K562 (cell line): ENCODE data around the gene C1orf94. TPM values are rescaled to one million over a fixed set of nuclear protein-coding genes. Genes with fewer than 3 reads are reported as not detected.

Experiments
- ATAC-seq: fragments of 200-7000 bp; cut with Tn5 transposase; 3 replicates; pipeline ENCODE4 v1.9.1; 2020; ENCODE audit warnings: moderate library complexity
- BruUV-seq: library from RNA; stranded (reverse); fragments of 400-500 nt; replicated peaks from 2 replicates; lab custom pipeline; 2021; lab: Mats Ljungman, UMichigan
- CTCF ChIA-PET: fragments of 300-600 bp; formaldehyde crosslinking; extraction: SDS; loops from one replicate; lab custom pipeline; 2021; ENCODE audit warnings: low intra/inter-chr PET ratio; lab: Yijun Ruan, JAX
- POLR2A ChIA-PET: fragments of 300-600, 350-650 bp; sonication (Branson Sonifier 250); formaldehyde crosslinking; extraction: SDS; loops from one replicate; lab custom pipeline; 2021; ENCODE audit warnings: antibody characterized with exemption, inconsistent platforms; lab: Yijun Ruan, JAX
- DNase-seq, 4 experiments: peaks; one replicate each; pipeline versions ENCODE4 v3.0.0 to v3.0.0-alpha.2; 2011 to 2018; ENCODE audit warnings: low spot score in 3 of 4, mixed read lengths in 3 of 4; ENCODE audit errors: extremely low read depth in 1 of 4
- FAIRE-seq: peaks from 2 replicates; lab custom pipeline; 2011; peaks lifted over from hg19 to GRCh38; lab: Jason Lieb, UNC
- H2AFZ ChIP-seq: 2 replicates; pipeline ENCODE4 v1.6.0; 2011; ENCODE audit warnings: low read depth, low read length, control low read depth, inconsistent platforms
- H3K27ac ChIP-seq: fragments of 200-600 bp; 3 replicates; pipeline ENCODE4 v1.8.0; 2011; ENCODE audit warnings: low read depth, mild to moderate bottlenecking, control low read depth, inconsistent platforms, low read length, moderate library complexity, mixed read lengths; ENCODE audit errors: extremely low read depth
- H3K27me3 ChIP-seq, 2 experiments: fragments of 300-600 bp in 1 of 2; 2 replicates in 1 of 2; 3 replicates in 1 of 2; pipeline versions ENCODE4 v1.6.0 to v1.8.0; 2011; ENCODE audit warnings: inconsistent platforms in 2 of 2, low read length in 2 of 2, mild to moderate bottlenecking in 1 of 2, mixed read lengths in 1 of 2, moderate library complexity in 1 of 2; ENCODE audit not compliant: control insufficient read depth in 2 of 2, insufficient read depth in 2 of 2
- H3K36me3 ChIP-seq: fragments of 300-600 bp; 3 replicates; pipeline ENCODE4 v1.8.0; 2011; ENCODE audit warnings: mild to moderate bottlenecking, low read length, inconsistent platforms; ENCODE audit not compliant: control insufficient read depth, insufficient read depth
- H3K4me1 ChIP-seq, 2 experiments: fragments of 200-600 bp in 1 of 2; replicated peaks in 1 of 2; 2 replicates in 1 of 2; 3 replicates in 1 of 2; pipeline versions ENCODE4 v1.5.1 to v1.8.0; 2011; ENCODE audit warnings: inconsistent platforms in 2 of 2, low read length in 2 of 2, mild to moderate bottlenecking in 1 of 2, mixed read lengths in 1 of 2, moderate library complexity in 1 of 2; ENCODE audit not compliant: control insufficient read depth in 2 of 2, insufficient read depth in 2 of 2
- H3K4me2 ChIP-seq: 2 replicates; pipeline ENCODE4 v1.6.1; 2011; ENCODE audit warnings: low read length, control low read depth, inconsistent platforms, mixed read lengths; ENCODE audit not compliant: insufficient read depth
- H3K4me3 ChIP-seq: fragments of 200-600 bp; sonication (generic), shearing (Covaris generic); 2 replicates; pipeline ENCODE4 v1.5.1; 2016; ENCODE audit warnings: control low read depth, inconsistent platforms
- H3K79me2 ChIP-seq: fragments of 200-600 bp; 3 replicates; pipeline ENCODE4 v1.8.0; 2011; ENCODE audit warnings: low read length, inconsistent platforms; ENCODE audit not compliant: control insufficient read depth, insufficient read depth
- H3K9ac ChIP-seq, 2 experiments: 2 replicates each; pipeline versions ENCODE4 v1.6.0 to v1.6.1; 2011; ENCODE audit warnings: low read depth in 2 of 2, low read length in 2 of 2, control low read depth in 1 of 2, inconsistent platforms in 1 of 2, mild to moderate bottlenecking in 1 of 2, mixed read lengths in 1 of 2; ENCODE audit not compliant: insufficient read depth in 1 of 2
- H3K9me1 ChIP-seq: one replicate; pipeline ENCODE4 v1.6.0; 2011; ENCODE audit warnings: inconsistent platforms, mild to moderate bottlenecking, low read length, moderate library complexity; ENCODE audit not compliant: control insufficient read depth, insufficient read depth
- H3K9me3 ChIP-seq: replicated peaks from 2 replicates; pipeline ENCODE4 v1.5.1; 2011; ENCODE audit warnings: low read depth, low read length, inconsistent platforms; ENCODE audit not compliant: control insufficient read depth, insufficient read depth
- H4K20me1 ChIP-seq: replicated peaks from 2 replicates; pipeline ENCODE4 v1.6.1; 2011; ENCODE audit warnings: low read length, inconsistent platforms, mixed read lengths; ENCODE audit not compliant: control insufficient read depth, insufficient read depth
- ATF3 ChIP-seq, 2 experiments: fragments of 450-650 bp in 1 of 2; sonication (generic) in 1 of 2; formaldehyde crosslinking in 1 of 2; IDR thresholded peaks in 1 of 2; conservative IDR thresholded peaks in 1 of 2; 2 replicates each; pipeline versions ENCODE4 v1.6.1 to v1.8.1; 2016 to 2023; ENCODE audit warnings: mild to moderate bottlenecking in 2 of 2, moderate library complexity in 2 of 2, inconsistent platforms in 1 of 2, missing genetic modification reagents in 1 of 2
- BHLHE40 ChIP-seq: IDR thresholded peaks from 2 replicates; pipeline ENCODE4 v1.6.1; 2011; ENCODE audit warnings: low read length, improper control_type of control experiment
- ELF2 ChIP-seq: fragments of 250-450 bp; sonication (Bioruptor Pico); IDR thresholded peaks from 2 replicates; pipeline ENCODE4 v1.5.0; 2021; ENCODE audit warnings: mild to moderate bottlenecking
- HDAC2 ChIP-seq: fragments of 450-650 bp; IDR thresholded peaks from 2 replicates; pipeline ENCODE4 v1.6.1; 2016; ENCODE audit warnings: mild to moderate bottlenecking
- MBD1 ChIP-seq: fragments of 250-450 bp; sonication (Bioruptor Pico); IDR thresholded peaks from 2 replicates; pipeline ENCODE4 v1.8.0; 2022; ENCODE audit warnings: inconsistent platforms
- PURB ChIP-seq: sonication (generic); formaldehyde crosslinking; IDR thresholded peaks from 2 replicates; pipeline ENCODE4 v1.9.0; 2021; ENCODE audit warnings: low read depth, mild to moderate bottlenecking, missing genetic modification reagents
- SMAD4 ChIP-seq: fragments of 250-450 bp; sonication (Bioruptor Pico); conservative IDR thresholded peaks from 2 replicates; pipeline ENCODE4 v1.8.0; 2021; ENCODE audit warnings: inconsistent platforms, mild to moderate bottlenecking, moderate library complexity
- ZNF253 ChIP-seq: fragments of 250-450 bp; sonication (Bioruptor Pico); conservative IDR thresholded peaks from 2 replicates; pipeline ENCODE4 v1.6.1; 2021; ENCODE audit warnings: mild to moderate bottlenecking
- ZSCAN32 ChIP-seq: fragments of 450-650 bp; formaldehyde crosslinking; IDR thresholded peaks from 2 replicates; pipeline ENCODE4 v1.4.0; 2020; ENCODE audit warnings: mild to moderate bottlenecking, moderate library complexity
- WGBS: fragments of 100-300 bp; shearing (Covaris generic); methylation state at CpG from one replicate; pipeline ENCODE4 v1.1.6; 2016; ENCODE audit warnings: low coverage, mixed read lengths; ENCODE audit not compliant: insufficient coverage; ENCODE audit errors: missing lambda C conversion rate; 5-methylcytosine and 5-hydroxymethylcytosine counted together
- in situ Hi-C: fragments of 300-500 bp; cut with MboI; formaldehyde crosslinking; loops from 4 replicates; pipeline ENCODE4 v1.15.0; 2018; ENCODE audit warnings: inconsistent platforms, mixed read lengths
- intact Hi-C: fragments of 100-400 bp; cut with micrococcal nuclease; formaldehyde crosslinking; loops from 2 replicates; pipeline ENCODE4 v1.14.2; 2022
- polyA plus RNA-seq, 8 experiments: library from polyadenylated mRNA; depleted of rRNA in 4 of 8; stranded (reverse) in 5 of 8; unstranded in 3 of 8; fragments of >200 nt; fragmentation: Nextera tagmentation in 2 of 8; fragmentation: Illumina TruSeq in 1 of 8; extraction: Ambion mirVana in 2 of 8; extraction: Trizol in 1 of 8; gene quantifications; 2 replicates each; pipeline versions ENCODE4 v1.2.1 to v1.2.3, GENCODE V29; 2011 to 2014; ENCODE audit warnings: inconsistent platforms in 1 of 8, missing spikeins in 1 of 8
- total RNA-seq, 7 experiments: library from RNA; depleted of rRNA in 6 of 7; stranded (reverse); fragments of >200 nt in 6 of 7; fragmentation: Illumina TruSeq in 2 of 7; extraction: Trizol in 2 of 7; gene quantifications; 2 replicates each; pipeline versions ENCODE4 v1.2.1 to v1.2.3, GENCODE V29; 2011 to 2021; ENCODE audit warnings: low replicate concordance in 1 of 7
- TF ChIP-seq, protein P1 (sequence below): fragments of 250-450 bp; sonication (Bioruptor Pico); IDR thresholded peaks from 2 replicates; pipeline ENCODE4 v1.5.0; 2020; ENCODE audit warnings: mild to moderate bottlenecking

The C1orf94 gene
- total and polyA plus RNA-seq, 9 of the 15 experiments (the other 6 are each of a cell fraction or from before 2014, with no cell fraction given), result not detected

DNA sequence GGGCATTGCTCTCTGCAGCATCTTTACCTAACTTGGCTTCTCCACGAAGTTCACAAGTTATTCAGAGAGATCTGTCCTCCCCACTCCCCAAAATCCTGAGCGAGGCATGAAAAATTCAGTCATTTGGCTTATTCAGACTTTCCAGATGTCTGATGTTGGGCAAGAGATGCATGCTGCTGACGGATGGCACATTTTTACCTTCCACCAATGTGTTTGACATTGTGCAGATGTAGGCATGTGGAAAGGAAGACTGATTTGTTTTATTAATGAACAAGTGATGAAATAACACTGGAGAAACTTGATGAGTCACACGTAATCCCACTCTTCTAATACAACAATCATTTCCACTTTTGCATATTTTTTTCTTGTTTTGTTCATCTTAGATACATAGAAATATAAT is 86.7 kb downstream of the C1orf94 start:
- in situ Hi-C loops, result no loop called here
- FAIRE-seq, result no peak
- Histone ChIP-seq H3K9me1 (no peaks in the 10 kb centered on the region), H3K4me2 (no peak overlapping the region), H4K20me1 (no peaks in the 10 kb centered on the region), H3K36me3 (no peaks in the 10 kb centered on the region), H3K9me3 (no peaks in the 10 kb centered on the region), H3K9ac (no peak overlapping the region), H3K27ac (no peak overlapping the region), H3K4me3 (no peak overlapping the region), H3K27me3 (peaks cover 0 to 15% of the 10 kb centered on the region in 2 experiments; a peak in 2 of 5 replicates), H2AFZ (no peak overlapping the region), H3K79me2 (no peaks in the 10 kb centered on the region), H3K4me1 (no peaks in the 10 kb centered on the region)
- 0% methylated on average over 4 of the region's 4 CpGs for WGBS
- ChIA-PET CTCF (no interaction called here), POLR2A (no interaction called here)
- no peak for TF ChIP-seq MBD1
- TF ChIP-seq ATF3 (IDR thresholded peaks at IDR 0.05), result no peak
- no peak for TF ChIP-seq ATF3 (CRISPR knock-in tag; conservative IDR thresholded peaks at IDR 0.05)
- no peak for TF ChIP-seq HDAC2
- no peak for TF ChIP-seq ELF2 (CRISPR knock-in tag)
- no peak for TF ChIP-seq SMAD4 (CRISPR knock-in tag)
- no peak for TF ChIP-seq ZNF253
- no peak for TF ChIP-seq BHLHE40
- TF ChIP-seq ZSCAN32 (CRISPR knock-in tag), result no peak
- TF ChIP-seq, protein P1, sequence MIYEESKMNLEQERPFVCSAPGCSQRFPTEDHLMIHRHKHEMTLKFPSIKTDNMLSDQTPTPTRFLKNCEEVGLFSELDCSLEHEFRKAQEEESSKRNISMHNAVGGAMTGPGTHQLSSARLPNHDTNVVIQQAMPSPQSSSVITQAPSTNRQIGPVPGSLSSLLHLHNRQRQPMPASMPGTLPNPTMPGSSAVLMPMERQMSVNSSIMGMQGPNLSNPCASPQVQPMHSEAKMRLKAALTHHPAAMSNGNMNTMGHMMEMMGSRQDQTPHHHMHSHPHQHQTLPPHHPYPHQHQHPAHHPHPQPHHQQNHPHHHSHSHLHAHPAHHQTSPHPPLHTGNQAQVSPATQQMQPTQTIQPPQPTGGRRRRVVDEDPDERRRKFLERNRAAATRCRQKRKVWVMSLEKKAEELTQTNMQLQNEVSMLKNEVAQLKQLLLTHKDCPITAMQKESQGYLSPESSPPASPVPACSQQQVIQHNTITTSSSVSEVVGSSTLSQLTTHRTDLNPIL (CRISPR knock-in tag), result no peak
- TF ChIP-seq PURB (CRISPR knock-in tag), result no peak
- BruUV-seq, result no TSS peak
- no peak for DNase-seq
- intact Hi-C loops, result no loop called here
- no peak for ATAC-seq
